ENCODE results near the gene HMCN2.
"Not testable (repeated sequence)": the region's sequence is repeated elsewhere in the genome, so short reads cannot be mapped to it uniquely, and the experiment has no call there.

HMCN2 gene

GRCh38 chr9:130429381-130429780 is 163.8 kb downstream of the HMCN2 start:
- peaks cover 21% of the 10 kb centered on the region for H3K4me1 ChIP-seq (ENCODE audit: control insufficient read depth, insufficient read depth, low read length)
- peaks cover 4% of the 10 kb centered on the region for H3K9me3 ChIP-seq (replicated peaks; ENCODE audit: low read length)
- no peak overlapping the region for H3K9ac ChIP-seq (ENCODE audit: low read depth, low read length)
- H3K4me2 ChIP-seq (ENCODE audit: low read length): no peak overlapping the region
- no peaks in the 10 kb centered on the region for H3K36me3 ChIP-seq (ENCODE audit: insufficient read depth, low read length)
- no peak overlapping the region for H3K4me3 ChIP-seq (ENCODE audit: low read length)
- no peaks in the 10 kb centered on the region for H3K27me3 ChIP-seq (ENCODE audit: control insufficient read depth, insufficient read depth, low read length)

GRCh38 chr9:130429831-130430230 is 164.3 kb downstream of the HMCN2 start:
- Histone ChIP-seq H3K4me2 (ENCODE audit: low read length) (no peak overlapping the region), H3K36me3 (ENCODE audit: insufficient read depth, low read length) (no peaks in the 10 kb centered on the region), H3K4me3 (ENCODE audit: low read length) (no peak overlapping the region), H3K27me3 (ENCODE audit: control insufficient read depth, insufficient read depth, low read length) (no peaks in the 10 kb centered on the region), H3K9me3 (replicated peaks; ENCODE audit: low read length) (peaks cover 4% of the 10 kb centered on the region), H3K9ac (ENCODE audit: low read depth, low read length) (no peak overlapping the region), H3K4me1 (ENCODE audit: control insufficient read depth, insufficient read depth, low read length) (peaks cover 21% of the 10 kb centered on the region)

GRCh38 chr9:130430232-130430631 is 164.7 kb downstream of the HMCN2 start:
- H3K27me3 ChIP-seq (ENCODE audit: control insufficient read depth, insufficient read depth, low read length): no peaks in the 10 kb centered on the region
- no peaks in the 10 kb centered on the region for H3K36me3 ChIP-seq (ENCODE audit: insufficient read depth, low read length)
- H3K4me2 ChIP-seq (ENCODE audit: low read length): no peak overlapping the region
- H3K4me1 ChIP-seq (ENCODE audit: control insufficient read depth, insufficient read depth, low read length): peaks cover 21% of the 10 kb centered on the region
- no peak overlapping the region for H3K4me3 ChIP-seq (ENCODE audit: low read length)
- H3K9ac ChIP-seq (ENCODE audit: low read depth, low read length): no peak overlapping the region
- H3K9me3 ChIP-seq (replicated peaks; ENCODE audit: low read length): peaks cover 4% of the 10 kb centered on the region

- Histone ChIP-seq H3K9me3 (replicated peaks; ENCODE audit: low read length) (peaks cover 4% of the 10 kb centered on the region), H3K27me3 (ENCODE audit: control insufficient read depth, insufficient read depth, low read length) (no peaks in the 10 kb centered on the region), H3K4me1 (ENCODE audit: control insufficient read depth, insufficient read depth, low read length) (peaks cover 18% of the 10 kb centered on the region), H3K36me3 (ENCODE audit: insufficient read depth, low read length) (no peaks in the 10 kb centered on the region), H3K9ac (ENCODE audit: low read depth, low read length) (no peak overlapping the region), H3K4me3 (ENCODE audit: low read length) (no peak overlapping the region), H3K4me2 (ENCODE audit: low read length) (no peak overlapping the region)
These were observed 165.4 kb downstream of the HMCN2 start for GRCh38 chr9:130430734-130431535.

- peaks cover 4% of the 10 kb centered on the region for H3K9me3 ChIP-seq (replicated peaks; ENCODE audit: low read length)
These were observed 166.2 kb downstream of the HMCN2 start for GRCh38 chr9:130431536-130432303.

GRCh38 chr9:130432362-130432761 is 166.8 kb downstream of the HMCN2 start:
- Histone ChIP-seq H3K4me3 (ENCODE audit: low read length) (no peak overlapping the region), H3K9me3 (replicated peaks; ENCODE audit: low read length) (peaks cover 4% of the 10 kb centered on the region), H3K4me1 (ENCODE audit: control insufficient read depth, insufficient read depth, low read length) (peaks cover 4% of the 10 kb centered on the region), H3K27me3 (ENCODE audit: control insufficient read depth, insufficient read depth, low read length) (no peaks in the 10 kb centered on the region), H3K4me2 (ENCODE audit: low read length) (no peak overlapping the region), H3K36me3 (ENCODE audit: insufficient read depth, low read length) (no peaks in the 10 kb centered on the region), H3K9ac (ENCODE audit: low read depth, low read length) (no peak overlapping the region)

More at GRCh38 chr9:130431536-130432303, 166.2 kb downstream of the HMCN2 start:
- Histone ChIP-seq H3K4me2 (ENCODE audit: low read length) (no peak overlapping the region), H3K9ac (ENCODE audit: low read depth, low read length) (no peak overlapping the region), H3K36me3 (ENCODE audit: insufficient read depth, low read length) (no peaks in the 10 kb centered on the region), H3K27me3 (ENCODE audit: control insufficient read depth, insufficient read depth, low read length) (no peaks in the 10 kb centered on the region), H3K4me3 (ENCODE audit: low read length) (no peak overlapping the region), H3K4me1 (ENCODE audit: control insufficient read depth, insufficient read depth, low read length) (peaks cover 10% of the 10 kb centered on the region)

- Histone ChIP-seq H3K9ac (ENCODE audit: low read depth, low read length) (no peak overlapping the region), H3K4me3 (ENCODE audit: low read length) (no peak overlapping the region), H3K9me3 (replicated peaks; ENCODE audit: low read length) (peaks cover 4% of the 10 kb centered on the region), H3K27me3 (ENCODE audit: control insufficient read depth, insufficient read depth, low read length) (no peaks in the 10 kb centered on the region), H3K4me2 (ENCODE audit: low read length) (no peak overlapping the region), H3K36me3 (ENCODE audit: insufficient read depth, low read length) (no peaks in the 10 kb centered on the region), H3K4me1 (ENCODE audit: control insufficient read depth, insufficient read depth, low read length) (no peaks in the 10 kb centered on the region)
These were observed 167.2 kb downstream of the HMCN2 start for GRCh38 chr9:130432796-130433167.

- no peak overlapping the region for H3K9ac ChIP-seq (ENCODE audit: low read depth, low read length)
- no peaks in the 10 kb centered on the region for H3K4me1 ChIP-seq (ENCODE audit: control insufficient read depth, insufficient read depth, low read length)
- no peak overlapping the region for H3K4me3 ChIP-seq (ENCODE audit: low read length)
- no peaks in the 10 kb centered on the region for H3K36me3 ChIP-seq (ENCODE audit: insufficient read depth, low read length)
- no peak overlapping the region for H3K4me2 ChIP-seq (ENCODE audit: low read length)
- peaks cover 4% of the 10 kb centered on the region for H3K9me3 ChIP-seq (replicated peaks; ENCODE audit: low read length)
- no peaks in the 10 kb centered on the region for H3K27me3 ChIP-seq (ENCODE audit: control insufficient read depth, insufficient read depth, low read length)
These were observed 167.8 kb downstream of the HMCN2 start for GRCh38 chr9:130433168-130433946.

GRCh38 chr9:130433947-130434262 is 168.3 kb downstream of the HMCN2 start:
- Histone ChIP-seq H3K9me3 (replicated peaks; ENCODE audit: low read length) (peaks cover 4% of the 10 kb centered on the region), H3K27me3 (ENCODE audit: control insufficient read depth, insufficient read depth, low read length) (no peaks in the 10 kb centered on the region), H3K9ac (ENCODE audit: low read depth, low read length) (no peak overlapping the region), H3K4me3 (ENCODE audit: low read length) (no peak overlapping the region), H3K4me2 (ENCODE audit: low read length) (no peak overlapping the region), H3K4me1 (ENCODE audit: control insufficient read depth, insufficient read depth, low read length) (no peaks in the 10 kb centered on the region), H3K36me3 (ENCODE audit: insufficient read depth, low read length) (no peaks in the 10 kb centered on the region)

- not testable (repeated sequence) for H3K9me3 ChIP-seq (replicated peaks; ENCODE audit: low read length); H3K9ac ChIP-seq (ENCODE audit: low read depth, low read length); H3K4me1 ChIP-seq (ENCODE audit: control insufficient read depth, insufficient read depth, low read length); H3K27me3 ChIP-seq (ENCODE audit: control insufficient read depth, insufficient read depth, low read length); H3K4me3 ChIP-seq (ENCODE audit: low read length); H3K36me3 ChIP-seq (ENCODE audit: insufficient read depth, low read length); H3K4me2 ChIP-seq (ENCODE audit: low read length)
These were observed 169.1 kb downstream of the HMCN2 start for GRCh38 chr9:130434656-130435055.

- Histone ChIP-seq H3K27me3 (ENCODE audit: control insufficient read depth, insufficient read depth, low read length) (no peaks in the 10 kb centered on the region), H3K4me2 (ENCODE audit: low read length) (no peak overlapping the region), H3K9ac (ENCODE audit: low read depth, low read length) (no peak overlapping the region), H3K36me3 (ENCODE audit: insufficient read depth, low read length) (no peaks in the 10 kb centered on the region), H3K9me3 (replicated peaks; ENCODE audit: low read length) (peaks cover 7% of the 10 kb centered on the region), H3K4me1 (ENCODE audit: control insufficient read depth, insufficient read depth, low read length) (no peaks in the 10 kb centered on the region), H3K4me3 (ENCODE audit: low read length) (no peak overlapping the region)
These were observed 171.6 kb downstream of the HMCN2 start for GRCh38 chr9:130437011-130437789.
